ENCODE data around the gene TMEM51.

Gene TMEM51

GRCh38 chr1:15170071-15170470 is 16.5 kb downstream of the TMEM51 start:
- TF ChIP-seq POLR2AphosphoS5 (IDR thresholded peaks at IDR 0.05; ENCODE audit: low read depth) (no peak), REST (IDR thresholded peaks at IDR 0.05; ENCODE audit: insufficient replicate concordance, low read depth) (no peak), GABPA (IDR thresholded peaks at IDR 0.05; ENCODE audit: low read depth) (no peak), SPI1 (IDR thresholded peaks at IDR 0.05; ENCODE audit: borderline replicate concordance, low read depth) (no peak), CTCF (IDR thresholded peaks at IDR 0.05; ENCODE audit: insufficient read depth, low read length) (no peak)
- Histone ChIP-seq H3K27me3 (ENCODE audit: insufficient read depth, poor library complexity, severe bottlenecking) (peaks cover 7% of the 10 kb centered on the region), H3K4me3 (replicated peaks; ENCODE audit: insufficient read depth, low read length) (no peak overlapping the region), H3K27ac (replicated peaks) (no peak overlapping the region)
- DNase-seq (ENCODE audit: low read depth in 1 of 2, low spot score in 1 of 2), result no peak

GRCh38 chr1:15171271-15171908 is 17.8 kb downstream of the TMEM51 start:
- Histone ChIP-seq H3K27ac (replicated peaks) (no peak overlapping the region), H3K4me3 (replicated peaks; ENCODE audit: insufficient read depth, low read length) (no peak overlapping the region), H3K27me3 (ENCODE audit: insufficient read depth, poor library complexity, severe bottlenecking) (peaks cover 7% of the 10 kb centered on the region)
- DNase-seq (ENCODE audit: low read depth in 1 of 2, low spot score in 1 of 2), result no peak
- TF ChIP-seq SPI1 (IDR thresholded peaks at IDR 0.05; ENCODE audit: borderline replicate concordance, low read depth) (no peak), POLR2AphosphoS5 (IDR thresholded peaks at IDR 0.05; ENCODE audit: low read depth) (no peak), REST (IDR thresholded peaks at IDR 0.05; ENCODE audit: insufficient replicate concordance, low read depth) (no peak), GABPA (IDR thresholded peaks at IDR 0.05; ENCODE audit: low read depth) (no peak), CTCF (IDR thresholded peaks at IDR 0.05; ENCODE audit: insufficient read depth, low read length) (no peak)

GRCh38 chr1:15172405-15173259 is 19.1 kb downstream of the TMEM51 start:
- no peak overlapping the region for H3K4me3 ChIP-seq (replicated peaks; ENCODE audit: insufficient read depth, low read length)
- H3K27me3 ChIP-seq (ENCODE audit: insufficient read depth, poor library complexity, severe bottlenecking), result peaks cover 7% of the 10 kb centered on the region
- TF ChIP-seq GABPA (IDR thresholded peaks at IDR 0.05; ENCODE audit: low read depth) (no peak), REST (IDR thresholded peaks at IDR 0.05; ENCODE audit: insufficient replicate concordance, low read depth) (no peak), CTCF (IDR thresholded peaks at IDR 0.05; ENCODE audit: insufficient read depth, low read length) (no peak)
- H3K27ac ChIP-seq (replicated peaks), result no peak overlapping the region
- DNase-seq (ENCODE audit: low read depth in 1 of 2, low spot score in 1 of 2), result no peak
